AG04449 (cell line): Measurements from ENCODE around the gene LRIF1.

ENCODE experiments used
- CTCF ChIA-PET: fragments of 350-600 bp; formaldehyde crosslinking; extraction: SDS; loops from one replicate; lab custom pipeline; 2021; ENCODE audit warnings: antibody characterized with exemption; lab: Yijun Ruan, JAX
- POLR2A ChIA-PET: fragments of 400-600, 350-600 bp; formaldehyde crosslinking; extraction: SDS; loops from one replicate; lab custom pipeline; 2020; ENCODE audit warnings: antibody characterized with exemption, inconsistent platforms; lab: Yijun Ruan, JAX
- DNase-seq: peaks from one replicate; pipeline ENCODE4 v3.0.0-alpha.2; 2010; ENCODE audit warnings: low read depth, low spot score
- H3K4me3 ChIP-seq: 2 replicates; pipeline ENCODE4 v1.5.1; 2011; ENCODE audit warnings: low read depth, mild to moderate bottlenecking, control low read depth, low read length
- CTCF ChIP-seq: IDR thresholded peaks from one replicate; pipeline ENCODE4 v1.5.1; 2011; ENCODE audit warnings: mild to moderate bottlenecking, moderate library complexity, low read length, control low read depth, inconsistent platforms; ENCODE audit not compliant: insufficient read depth; ENCODE audit errors: missing control alignments

The LRIF1 gene

GRCh38 chr1:110902820-110903463 lies 60.8 kb downstream of the LRIF1 start:
- no peak overlapping the region for H3K4me3 ChIP-seq
- ChIA-PET CTCF (no interaction called here), POLR2A (no interaction called here)
- TF ChIP-seq CTCF: no peak
- DNase-seq: no peak

GRCh38 chr1:110899458-110899843 lies 64.3 kb downstream of the LRIF1 start:
- DNase-seq: no peak
- ChIA-PET POLR2A (no interaction called here), CTCF (no interaction called here)
- H3K4me3 ChIP-seq: no peak overlapping the region
- TF ChIP-seq CTCF: no peak

GRCh38 chr1:110898734-110899457 lies 64.8 kb downstream of the LRIF1 start:
- DNase-seq: no peak
- ChIA-PET POLR2A (interaction anchor here (0.6 kb wide), 1 partner anchor 12 kb away, joined by 3 read pairs; no protein-coding TSS in a partner anchor), CTCF (no interaction called here)
- no peak for TF ChIP-seq CTCF
- no peak overlapping the region for H3K4me3 ChIP-seq

- POLR2A ChIA-PET: no interaction called here
- no peak overlapping the region for H3K4me3 ChIP-seq
- CTCF ChIA-PET: no interaction called here
- no peak for DNase-seq
- TF ChIP-seq CTCF: no peak
Observed at GRCh38 chr1:110897681-110898080, 66.0 kb downstream of the LRIF1 start.
